OCI-LY7 (cell line): ENCODE measurements around the gene XYLT1. TPM values are rescaled to one million over a fixed set of nuclear protein-coding genes. Genes with fewer than 3 reads are reported as not detected.
A peak's percentile ranks its signal among the peaks of the same experiment; 100 is the strongest.

Experiments used
- BruUV-seq: library from RNA; stranded (reverse); fragments of 400-500 nt; replicated peaks from 2 replicates; lab custom pipeline; 2021; lab: Mats Ljungman, UMichigan
- CTCF ChIA-PET: fragments of 300-600 bp; sonication (Branson Sonifier 250); formaldehyde crosslinking; loops from one replicate; lab custom pipeline; 2022; ENCODE audit warnings: antibody characterized with exemption; ENCODE audit not compliant: unreplicated experiment; lab: Charles Lee
- POLR2A ChIA-PET: fragments of 300-600 bp; sonication (Branson Sonifier 250); formaldehyde crosslinking; loops from one replicate; lab custom pipeline; 2022; ENCODE audit warnings: antibody characterized with exemption; lab: Charles Lee
- DNase-seq: peaks from one replicate; pipeline ENCODE4 v3.0.0-alpha.2; 2015; ENCODE audit warnings: low spot score
- H2AFZ ChIP-seq: fragments of 200-600 bp; sonication (generic), shearing (Covaris generic); 2 replicates; pipeline ENCODE4 v1.6.1; 2014; ENCODE audit warnings: mild to moderate bottlenecking, antibody characterized with exemption, low read length, moderate library complexity
- H3K27ac ChIP-seq: fragments of 200-600 bp; sonication (generic); 2 replicates; pipeline ENCODE4 v1.5.1; 2014; ENCODE audit warnings: mixed run types, low read depth, mild to moderate bottlenecking, moderate library complexity, low read length, inconsistent platforms; ENCODE audit not compliant: poor library complexity, severe bottlenecking
- H3K36me3 ChIP-seq: fragments of 200-600 bp; sonication (generic); 2 replicates; pipeline ENCODE4 v1.6.1; 2014; ENCODE audit warnings: mild to moderate bottlenecking, antibody characterized with exemption, low read length, moderate library complexity, mixed read lengths; ENCODE audit not compliant: insufficient read depth
- H3K4me1 ChIP-seq: fragments of 200-600 bp; sonication (generic); 2 replicates; pipeline ENCODE4 v1.5.1; 2014; ENCODE audit warnings: mild to moderate bottlenecking, low read length; ENCODE audit not compliant: insufficient read depth, poor library complexity, severe bottlenecking
- H3K4me2 ChIP-seq: fragments of 200-600 bp; sonication (generic); 2 replicates; pipeline ENCODE4 v1.6.1; 2014; ENCODE audit warnings: mild to moderate bottlenecking, low read length
- H3K4me3 ChIP-seq: fragments of 200-600 bp; sonication (generic); 2 replicates; pipeline ENCODE4 v1.5.1; 2014; ENCODE audit warnings: mild to moderate bottlenecking, low read depth, low read length; ENCODE audit not compliant: poor library complexity, severe bottlenecking
- H3K79me2 ChIP-seq: fragments of 200-600 bp; sonication (generic); 2 replicates; pipeline ENCODE4 v1.6.1; 2016; ENCODE audit warnings: low read depth, mild to moderate bottlenecking, low read length, moderate library complexity, mixed read lengths; ENCODE audit not compliant: insufficient read depth
- H3K9me2 ChIP-seq: fragments of 200-600 bp; sonication (generic); 2 replicates; pipeline ENCODE4 v1.6.1; 2016; ENCODE audit warnings: mild to moderate bottlenecking, low read length, mixed read lengths; ENCODE audit not compliant: insufficient read depth
- H3K9me3 ChIP-seq: fragments of 200-600 bp; sonication (generic); 2 replicates; pipeline ENCODE4 v1.6.1; 2014; ENCODE audit warnings: mild to moderate bottlenecking, mixed run types, low read length, mixed read lengths
- H4K20me1 ChIP-seq: fragments of 200-600 bp; sonication (generic); 2 replicates; pipeline ENCODE4 v1.6.1; 2014; ENCODE audit warnings: mild to moderate bottlenecking, antibody characterized with exemption, low read length, moderate library complexity, mixed read lengths; ENCODE audit not compliant: insufficient read depth
- CTCF ChIP-seq: fragments of 200-600 bp; sonication (generic); conservative IDR thresholded peaks from 2 replicates; pipeline ENCODE4 v1.5.1; 2014; ENCODE audit warnings: mild to moderate bottlenecking, antibody characterized with exemption, low read length, moderate library complexity, mixed read lengths
- EZH2phosphoT487 ChIP-seq: fragments of 200-600 bp; sonication (generic); IDR thresholded peaks from 2 replicates; pipeline ENCODE4 v1.6.1; 2018; ENCODE audit warnings: low read depth, borderline replicate concordance, mild to moderate bottlenecking, mixed run types, antibody characterized with exemption, low read length, moderate library complexity, mixed read lengths
- intact Hi-C: fragments of 100-400 bp; cut with micrococcal nuclease; formaldehyde crosslinking; loops from one replicate; pipeline ENCODE4 v1.10.0; 2022; ENCODE audit not compliant: unreplicated experiment
- total RNA-seq, 2 experiments: library from RNA; depleted of rRNA in 1 of 2; stranded (reverse); fragments of >200 nt in 1 of 2; shearing (Covaris generic) in 1 of 2; gene quantifications; 2 replicates each; pipeline ENCODE4 v1.2.3, GENCODE V29; 2014 to 2022

The XYLT1 gene
- total RNA-seq, 2 experiments from 2014 or later: 36.3 to 50.0 TPM

- ChIA-PET CTCF (interaction anchor here (0.6 kb wide), 1 partner anchor 62 kb away, joined by 3 read pairs; no protein-coding TSS in a partner anchor), POLR2A (interaction anchor here (1.2 kb wide), 1 partner anchor 104 kb away, joined by 5 read pairs; no protein-coding TSS in a partner anchor)
- Histone ChIP-seq H2AFZ (no peak overlapping the region), H3K4me1 (peaks cover 31% of the 10 kb centered on the region), H3K4me2 (peak overlapping the region; percentile 20; the same call in 1 of the 2 replicates), H3K79me2 (no peaks in the 10 kb centered on the region; the same call in 1 of the 2 replicates), H3K9me3 (no peaks in the 10 kb centered on the region), H3K9me2 (no peaks in the 10 kb centered on the region), H3K36me3 (peaks cover 28% of the 10 kb centered on the region), H4K20me1 (no peaks in the 10 kb centered on the region; the same call in 1 of the 2 replicates), H3K4me3 (no peak overlapping the region), H3K27ac (no peak overlapping the region)
- intact Hi-C loops: no loop called here
- no TSS peak for BruUV-seq
- TF ChIP-seq EZH2phosphoT487 (no peak), CTCF (no peak)
- peak; percentile 14 for DNase-seq
Observed at GRCh38 chr16:17403859-17404545, 66.8 kb downstream of the XYLT1 start.

- no TSS peak for BruUV-seq
- CTCF ChIA-PET: no interaction called here
- no peak overlapping the region for H2AFZ ChIP-seq
Observed at GRCh38 chr16:17403156-17403809, 67.5 kb downstream of the XYLT1 start.

More at GRCh38 chr16:17403156-17403809, 67.5 kb downstream of the XYLT1 start:
- H3K79me2 ChIP-seq: no peaks in the 10 kb centered on the region; the same call in 1 of the 2 replicates
- no peaks in the 10 kb centered on the region for H3K9me3 ChIP-seq
- no peak for TF ChIP-seq CTCF
- TF ChIP-seq EZH2phosphoT487: no peak
- H4K20me1 ChIP-seq: no peaks in the 10 kb centered on the region; the same call in 1 of the 2 replicates
- intact Hi-C loops: no loop called here
- peaks cover 24% of the 10 kb centered on the region for H3K4me1 ChIP-seq
- H3K4me2 ChIP-seq: no peak overlapping the region
- no peak overlapping the region for H3K27ac ChIP-seq
- no peaks in the 10 kb centered on the region for H3K9me2 ChIP-seq
- no peak for DNase-seq
- H3K36me3 ChIP-seq: peaks cover 26% of the 10 kb centered on the region
- H3K4me3 ChIP-seq: no peak overlapping the region
- POLR2A ChIA-PET: no interaction called here
